Measurements from ENCODE around the gene TSBP1. TPM values are rescaled to one million over a fixed set of nuclear protein-coding genes. Genes with fewer than 3 reads are reported as not detected.
"Not testable (repeated sequence)": the region's sequence is repeated elsewhere in the genome, so short reads cannot be mapped to it uniquely, and the experiment has no call there.

TSBP1 gene
- total and polyA plus RNA-seq, 2 of the 8 experiments (the other 6 are each of a cell fraction or from before 2014, with no cell fraction given) = not detected

DNA sequence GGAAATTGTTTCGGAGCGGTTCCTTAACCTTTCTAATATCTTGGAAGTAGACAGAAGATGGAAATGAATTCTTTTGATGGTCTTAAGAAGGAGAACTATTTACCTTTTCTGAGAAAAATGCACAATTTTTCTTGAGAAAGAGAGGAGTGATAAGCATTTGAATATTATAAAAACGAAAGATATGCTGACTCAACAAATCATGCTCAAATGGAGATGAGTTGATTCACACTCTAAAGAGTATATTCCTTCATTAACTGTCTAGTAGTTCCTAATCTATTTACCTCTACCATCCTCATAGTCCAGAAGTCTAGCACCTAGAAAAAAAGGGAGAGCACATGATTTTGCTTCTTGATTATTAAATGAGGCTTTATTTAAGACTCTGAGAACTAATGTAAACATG, 4.1 kb downstream of the TSBP1 start:
- no peak overlapping the region for H2BK5ac ChIP-seq (ENCODE audit: low read depth, low read length)
- H3K56ac ChIP-seq (replicated peaks; ENCODE audit: insufficient read length, low read depth, low read length) = no peak overlapping the region
- no peak overlapping the region for H2BK12ac ChIP-seq (ENCODE audit: low read depth, low read length)
- DNase-seq (ENCODE audit: low read depth in 1 of 2, low spot score in 2 of 2) (no peak), FAIRE-seq (no peak)
- H3K4me3 ChIP-seq (ENCODE audit: extremely low read depth in 1 of 4, insufficient read depth in 2 of 4, low read depth in 3 of 4, low read length in 4 of 4) = no peak overlapping the region
- no peak overlapping the region for H2BK120ac ChIP-seq (replicated peaks; ENCODE audit: low read depth, low read length)
- H3K79me1 ChIP-seq (ENCODE audit: low read depth, low read length) = no peaks in the 10 kb centered on the region
- CTCF ChIA-PET (ENCODE audit: partially characterized antibody) = interaction anchor here (0.6 kb wide), 1 partner anchor 1271 kb away, joined by 4 read pairs; no protein-coding TSS in a partner anchor
- H2BK20ac ChIP-seq (ENCODE audit: low read length) = no peak overlapping the region
- H2BK15ac ChIP-seq (ENCODE audit: low read length) = no peak overlapping the region
- no peak overlapping the region for H4K8ac ChIP-seq (ENCODE audit: extremely low read depth, insufficient read depth, low read length)
- no peak overlapping the region for H3K14ac ChIP-seq (ENCODE audit: insufficient read length)
- no peaks in the 10 kb centered on the region for H3K36me3 ChIP-seq (ENCODE audit: control insufficient read depth in 2 of 4, insufficient read depth in 4 of 4, low read length in 3 of 4)
- no peak for TF ChIP-seq RFX5 (IDR thresholded peaks at IDR 0.05; ENCODE audit: borderline replicate concordance, low read depth, low read length)
- peak; percentile 92 for TF ChIP-seq MAFK (IDR thresholded peaks at IDR 0.05; ENCODE audit: low read depth, low read length)
- no peak overlapping the region for H2AFZ ChIP-seq (ENCODE audit: low read length)
- no peak overlapping the region for H3K4me2 ChIP-seq (ENCODE audit: insufficient read depth in 1 of 2, low read depth in 2 of 2, low read length in 2 of 2)
- H4K91ac ChIP-seq (replicated peaks; ENCODE audit: insufficient read length, low read length) = no peak overlapping the region
- H3K4ac ChIP-seq (replicated peaks; ENCODE audit: insufficient read length, low read depth, low read length) = no peak overlapping the region
- H4K5ac ChIP-seq (ENCODE audit: insufficient read length, low read depth, low read length) = no peak overlapping the region
- no peaks in the 10 kb centered on the region for H3K23me2 ChIP-seq (ENCODE audit: low read depth, low read length)
- no peaks in the 10 kb centered on the region for H3K79me2 ChIP-seq (ENCODE audit: control insufficient read depth in 1 of 2, insufficient read depth in 2 of 2, low read length in 2 of 2)
- 70% methylated on average over 3 of the region's 3 CpGs; no CpG with 5 or more reads in 1 of the 2 experiments for WGBS, 2 experiments (ENCODE audit: extremely low coverage in 1 of 2, insufficient coverage in 1 of 2, insufficient read length in 1 of 2, insufficient replicate concordance in 2 of 2, low coverage in 1 of 2, low lambda C conversion rate in 2 of 2, missing lambda C conversion rate in 1 of 2)
- no peaks in the 10 kb centered on the region for H4K20me1 ChIP-seq (replicated peaks in 1 of 2; ENCODE audit: control insufficient read depth in 1 of 2, insufficient read depth in 2 of 2, low read length in 2 of 2)
- H3K18ac ChIP-seq (ENCODE audit: extremely low read depth, low read length) = no peak overlapping the region
- no peak overlapping the region for H3K9ac ChIP-seq (replicated peaks in 1 of 4; ENCODE audit: extremely low read depth in 1 of 4, low read depth in 3 of 4, low read length in 3 of 4)
- H3K23ac ChIP-seq (ENCODE audit: insufficient read length) = no peak overlapping the region
- no peaks in the 10 kb centered on the region for H3K9me3 ChIP-seq (ENCODE audit: insufficient read depth in 2 of 2, low read depth in 1 of 2, low read length in 1 of 2)
- H3K27me3 ChIP-seq (replicated peaks in 1 of 4; ENCODE audit: control insufficient read depth in 3 of 4, extremely low read depth in 1 of 4, insufficient read depth in 3 of 4, low read length in 3 of 4) = no peaks in the 10 kb centered on the region
- H3K4me1 ChIP-seq (replicated peaks in 1 of 4; ENCODE audit: control insufficient read depth in 3 of 4, insufficient read depth in 4 of 4, low read length in 3 of 4) = no peaks in the 10 kb centered on the region
- no peak overlapping the region for H3K27ac ChIP-seq (ENCODE audit: low read depth, low read length)
- H2AK5ac ChIP-seq (ENCODE audit: low read depth, low read length) = no peak overlapping the region
- POLR2A ChIA-PET (ENCODE audit: partially characterized antibody) = no interaction called here

DNA sequence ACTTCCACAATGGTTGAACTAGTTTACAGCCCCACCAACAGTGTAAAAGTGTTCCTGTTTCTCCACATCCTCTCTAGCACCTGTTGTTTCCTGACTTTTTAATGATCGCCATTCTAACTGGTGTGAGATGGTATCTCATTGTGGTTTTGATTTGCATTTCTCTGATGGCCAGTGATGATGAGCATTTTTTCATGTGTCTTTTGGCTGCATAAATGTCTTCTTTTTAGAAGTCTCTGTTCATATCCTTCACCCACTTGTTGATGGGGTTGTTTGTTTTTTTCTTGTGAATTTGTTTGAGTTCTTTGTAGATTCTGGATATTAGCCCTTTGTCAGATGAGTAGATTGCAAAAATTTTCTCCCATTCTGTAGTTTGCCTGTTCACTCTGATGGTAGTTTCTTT, 12.5 kb downstream of the TSBP1 start:
- H3K56ac ChIP-seq (replicated peaks; ENCODE audit: insufficient read length, low read depth, low read length); H3K27me3 ChIP-seq (replicated peaks in 1 of 4; ENCODE audit: control insufficient read depth in 3 of 4, extremely low read depth in 1 of 4, insufficient read depth in 3 of 4, low read length in 3 of 4); H3K4ac ChIP-seq (replicated peaks; ENCODE audit: insufficient read length, low read depth, low read length); H4K8ac ChIP-seq (ENCODE audit: extremely low read depth, insufficient read depth, low read length); DNase-seq (ENCODE audit: low read depth in 1 of 2, low spot score in 2 of 2); H3K4me1 ChIP-seq (replicated peaks in 1 of 4; ENCODE audit: control insufficient read depth in 3 of 4, insufficient read depth in 4 of 4, low read length in 3 of 4); CTCF ChIA-PET (ENCODE audit: partially characterized antibody); FAIRE-seq; H3K79me2 ChIP-seq (ENCODE audit: control insufficient read depth in 1 of 2, insufficient read depth in 2 of 2, low read length in 2 of 2); H4K20me1 ChIP-seq (replicated peaks in 1 of 2; ENCODE audit: control insufficient read depth in 1 of 2, insufficient read depth in 2 of 2, low read length in 2 of 2); H2BK120ac ChIP-seq (replicated peaks; ENCODE audit: low read depth, low read length); H2AK5ac ChIP-seq (ENCODE audit: low read depth, low read length); H2BK15ac ChIP-seq (ENCODE audit: low read length); H3K9me3 ChIP-seq (ENCODE audit: insufficient read depth in 2 of 2, low read depth in 1 of 2, low read length in 1 of 2); H2BK5ac ChIP-seq (ENCODE audit: low read depth, low read length); H3K4me2 ChIP-seq (ENCODE audit: insufficient read depth in 1 of 2, low read depth in 2 of 2, low read length in 2 of 2); H2BK20ac ChIP-seq (ENCODE audit: low read length); H3K36me3 ChIP-seq (ENCODE audit: control insufficient read depth in 2 of 4, insufficient read depth in 4 of 4, low read length in 3 of 4); H3K4me3 ChIP-seq (ENCODE audit: extremely low read depth in 1 of 4, insufficient read depth in 2 of 4, low read depth in 3 of 4, low read length in 4 of 4); H3K27ac ChIP-seq (ENCODE audit: low read depth, low read length); H4K91ac ChIP-seq (replicated peaks; ENCODE audit: insufficient read length, low read length); H2BK12ac ChIP-seq (ENCODE audit: low read depth, low read length); H3K18ac ChIP-seq (ENCODE audit: extremely low read depth, low read length); H3K14ac ChIP-seq (ENCODE audit: insufficient read length); H4K5ac ChIP-seq (ENCODE audit: insufficient read length, low read depth, low read length); H3K23me2 ChIP-seq (ENCODE audit: low read depth, low read length); H2AFZ ChIP-seq (ENCODE audit: low read length); H3K23ac ChIP-seq (ENCODE audit: insufficient read length); POLR2A ChIA-PET (ENCODE audit: partially characterized antibody); H3K79me1 ChIP-seq (ENCODE audit: low read depth, low read length); H3K9ac ChIP-seq (replicated peaks in 1 of 4; ENCODE audit: extremely low read depth in 1 of 4, low read depth in 3 of 4, low read length in 3 of 4): not testable (repeated sequence)
- no CpG with 5 or more reads among the region's 1 CpG for WGBS, 2 experiments (ENCODE audit: extremely low coverage in 1 of 2, insufficient coverage in 1 of 2, insufficient read length in 1 of 2, insufficient replicate concordance in 2 of 2, low coverage in 1 of 2, low lambda C conversion rate in 2 of 2, missing lambda C conversion rate in 1 of 2)
